Measurements from ENCODE around the gene ADGRG4.
"Not testable (repeated sequence)": the region's sequence is repeated elsewhere in the genome, so short reads cannot be mapped to it uniquely, and the experiment has no call there.

Gene ADGRG4, protein sequence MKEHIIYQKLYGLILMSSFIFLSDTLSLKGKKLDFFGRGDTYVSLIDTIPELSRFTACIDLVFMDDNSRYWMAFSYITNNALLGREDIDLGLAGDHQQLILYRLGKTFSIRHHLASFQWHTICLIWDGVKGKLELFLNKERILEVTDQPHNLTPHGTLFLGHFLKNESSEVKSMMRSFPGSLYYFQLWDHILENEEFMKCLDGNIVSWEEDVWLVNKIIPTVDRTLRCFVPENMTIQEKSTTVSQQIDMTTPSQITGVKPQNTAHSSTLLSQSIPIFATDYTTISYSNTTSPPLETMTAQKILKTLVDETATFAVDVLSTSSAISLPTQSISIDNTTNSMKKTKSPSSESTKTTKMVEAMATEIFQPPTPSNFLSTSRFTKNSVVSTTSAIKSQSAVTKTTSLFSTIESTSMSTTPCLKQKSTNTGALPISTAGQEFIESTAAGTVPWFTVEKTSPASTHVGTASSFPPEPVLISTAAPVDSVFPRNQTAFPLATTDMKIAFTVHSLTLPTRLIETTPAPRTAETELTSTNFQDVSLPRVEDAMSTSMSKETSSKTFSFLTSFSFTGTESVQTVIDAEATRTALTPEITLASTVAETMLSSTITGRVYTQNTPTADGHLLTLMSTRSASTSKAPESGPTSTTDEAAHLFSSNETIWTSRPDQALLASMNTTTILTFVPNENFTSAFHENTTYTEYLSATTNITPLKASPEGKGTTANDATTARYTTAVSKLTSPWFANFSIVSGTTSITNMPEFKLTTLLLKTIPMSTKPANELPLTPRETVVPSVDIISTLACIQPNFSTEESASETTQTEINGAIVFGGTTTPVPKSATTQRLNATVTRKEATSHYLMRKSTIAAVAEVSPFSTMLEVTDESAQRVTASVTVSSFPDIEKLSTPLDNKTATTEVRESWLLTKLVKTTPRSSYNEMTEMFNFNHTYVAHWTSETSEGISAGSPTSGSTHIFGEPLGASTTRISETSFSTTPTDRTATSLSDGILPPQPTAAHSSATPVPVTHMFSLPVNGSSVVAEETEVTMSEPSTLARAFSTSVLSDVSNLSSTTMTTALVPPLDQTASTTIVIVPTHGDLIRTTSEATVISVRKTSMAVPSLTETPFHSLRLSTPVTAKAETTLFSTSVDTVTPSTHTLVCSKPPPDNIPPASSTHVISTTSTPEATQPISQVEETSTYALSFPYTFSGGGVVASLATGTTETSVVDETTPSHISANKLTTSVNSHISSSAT (N-terminal part only)

DNA sequence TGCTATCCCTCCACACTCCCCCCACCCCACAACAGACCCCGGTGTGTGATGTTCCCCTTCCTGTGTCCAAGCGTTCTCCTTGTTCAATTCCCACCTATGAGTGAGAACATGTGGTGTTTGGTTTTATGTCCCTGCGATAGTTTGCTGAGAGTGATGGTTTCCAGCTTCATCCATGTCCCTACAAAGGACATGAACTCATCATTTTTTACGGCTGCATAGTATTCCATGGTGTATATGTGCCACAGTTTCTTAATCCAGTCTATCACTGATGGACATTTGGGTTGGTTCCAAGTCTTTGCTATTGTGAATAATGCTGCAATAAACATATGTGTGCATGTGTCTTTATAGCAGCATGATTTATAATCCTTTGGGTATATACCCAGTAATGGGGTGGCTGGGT, at the start of gene ADGRG4:
TSS of gene ADGRG4 (plus strand) at position 243 of the 400 bp plus-strand sequence. CDS start 7,815 bp downstream, outside the sequence.
- not testable (repeated sequence) for H3K4me1 Mint-ChIP-seq; H3K36me3 Mint-ChIP-seq (ENCODE audit: low read depth); H3K27me3 Mint-ChIP-seq (ENCODE audit: low read depth); H3K4me3 Mint-ChIP-seq; H3K27ac Mint-ChIP-seq
- peaks cover 15% of the 10 kb centered on the region for H3K9me3 Mint-ChIP-seq

DNA sequence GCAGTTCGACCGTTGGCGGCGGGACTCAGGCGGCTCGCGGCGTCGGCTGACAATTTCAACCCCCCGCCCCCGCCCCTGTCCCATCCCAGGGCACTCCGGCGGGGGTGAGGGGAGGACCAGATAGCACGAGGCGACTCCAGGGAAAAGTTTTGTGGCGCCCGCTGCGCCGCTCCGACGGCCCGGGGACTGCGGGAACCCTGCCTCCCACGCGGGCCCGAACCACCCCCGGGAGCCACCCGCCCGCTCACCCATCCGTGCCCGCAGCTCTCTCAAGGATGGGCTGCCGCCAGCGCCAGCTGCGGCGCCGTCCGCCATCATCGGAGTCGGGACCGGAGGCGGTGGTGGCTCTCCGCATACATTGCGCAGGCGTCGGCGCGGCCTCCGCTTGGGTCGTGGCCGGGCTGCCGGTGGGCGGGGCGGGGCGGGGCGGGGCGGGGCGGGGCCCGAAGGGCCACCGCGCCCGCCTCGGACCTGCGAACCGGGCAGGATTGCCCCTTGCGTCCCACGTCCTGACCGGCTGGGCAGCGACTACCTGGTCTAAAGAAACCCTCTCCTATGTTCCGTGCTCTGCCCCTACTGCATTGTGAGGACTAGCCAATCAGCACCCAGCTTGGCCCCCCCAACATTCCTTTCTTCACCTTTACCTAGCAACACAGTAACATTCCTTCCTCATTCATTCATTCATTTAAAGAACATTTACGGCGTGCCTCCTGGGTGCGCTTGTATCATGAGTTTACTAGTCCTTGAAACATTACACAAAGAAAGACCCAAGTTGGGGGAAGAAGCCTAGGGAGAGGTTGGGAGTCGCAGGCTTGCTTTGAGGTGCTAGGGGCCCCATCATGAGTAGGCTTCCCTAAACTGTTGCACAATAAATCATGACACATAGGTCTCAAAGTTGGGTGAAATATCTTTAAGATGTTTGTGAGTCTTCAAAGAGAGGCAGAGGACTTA, 49.4 kb upstream of the ADGRG4 start, which contains the start of gene MAP7D3:
TSS of gene MAP7D3 (minus strand) at position 360 of the 951 bp plus-strand sequence. CDS start at position 318, 42 bp downstream.
- H3K27ac Mint-ChIP-seq, result peak within 1 kb of the TSS; percentile 18 to 81 (median 22)
- H3K36me3 Mint-ChIP-seq (ENCODE audit: low read depth), result no peaks in the 10 kb centered on the region
- peak within 1 kb of the TSS; percentile 80 to 92 (median 91) for H3K4me3 Mint-ChIP-seq
- H3K4me1 Mint-ChIP-seq, result no peaks in the 10 kb centered on the region
- TF ChIP-seq, protein P1, sequence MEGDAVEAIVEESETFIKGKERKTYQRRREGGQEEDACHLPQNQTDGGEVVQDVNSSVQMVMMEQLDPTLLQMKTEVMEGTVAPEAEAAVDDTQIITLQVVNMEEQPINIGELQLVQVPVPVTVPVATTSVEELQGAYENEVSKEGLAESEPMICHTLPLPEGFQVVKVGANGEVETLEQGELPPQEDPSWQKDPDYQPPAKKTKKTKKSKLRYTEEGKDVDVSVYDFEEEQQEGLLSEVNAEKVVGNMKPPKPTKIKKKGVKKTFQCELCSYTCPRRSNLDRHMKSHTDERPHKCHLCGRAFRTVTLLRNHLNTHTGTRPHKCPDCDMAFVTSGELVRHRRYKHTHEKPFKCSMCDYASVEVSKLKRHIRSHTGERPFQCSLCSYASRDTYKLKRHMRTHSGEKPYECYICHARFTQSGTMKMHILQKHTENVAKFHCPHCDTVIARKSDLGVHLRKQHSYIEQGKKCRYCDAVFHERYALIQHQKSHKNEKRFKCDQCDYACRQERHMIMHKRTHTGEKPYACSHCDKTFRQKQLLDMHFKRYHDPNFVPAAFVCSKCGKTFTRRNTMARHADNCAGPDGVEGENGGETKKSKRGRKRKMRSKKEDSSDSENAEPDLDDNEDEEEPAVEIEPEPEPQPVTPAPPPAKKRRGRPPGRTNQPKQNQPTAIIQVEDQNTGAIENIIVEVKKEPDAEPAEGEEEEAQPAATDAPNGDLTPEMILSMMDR (IDR thresholded peaks at IDR 0.05; ENCODE audit: unreplicated experiment in 3 of 3), result no peak
- H3K9me3 Mint-ChIP-seq, result peaks cover 2% of the 10 kb centered on the region
- no peaks in the 10 kb centered on the region for H3K27me3 Mint-ChIP-seq (ENCODE audit: low read depth)

DNA sequence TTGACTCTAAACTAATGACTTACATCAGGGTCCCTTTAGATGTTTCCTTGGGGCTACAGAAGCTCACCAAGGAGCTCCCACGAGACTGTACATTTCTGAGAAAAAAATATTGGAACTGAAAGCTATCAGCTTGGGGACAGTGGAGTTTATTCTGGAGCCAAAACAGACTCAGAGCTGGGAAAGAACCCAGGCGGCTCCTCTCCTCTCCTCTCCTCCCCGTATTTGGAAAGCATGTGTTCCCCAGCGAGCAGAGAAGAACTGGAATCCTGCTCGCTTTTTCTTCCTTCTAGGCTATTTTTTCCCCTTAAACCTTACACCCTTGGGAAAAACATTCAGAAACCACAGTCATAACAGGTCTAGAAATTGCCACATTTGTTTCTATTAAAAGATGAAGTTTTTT, 45.2 kb upstream of the ADGRG4 start:
- Mint-ChIP-seq H3K4me1 (no peaks in the 10 kb centered on the region), H3K36me3 (ENCODE audit: low read depth) (no peaks in the 10 kb centered on the region), H3K4me3 (no peak overlapping the region), H3K27me3 (ENCODE audit: low read depth) (no peaks in the 10 kb centered on the region), H3K9me3 (peaks cover 5% of the 10 kb centered on the region), H3K27ac (no peak overlapping the region)
- TF ChIP-seq, protein P1 (IDR thresholded peaks at IDR 0.05; ENCODE audit: unreplicated experiment in 3 of 3), result no peak

DNA sequence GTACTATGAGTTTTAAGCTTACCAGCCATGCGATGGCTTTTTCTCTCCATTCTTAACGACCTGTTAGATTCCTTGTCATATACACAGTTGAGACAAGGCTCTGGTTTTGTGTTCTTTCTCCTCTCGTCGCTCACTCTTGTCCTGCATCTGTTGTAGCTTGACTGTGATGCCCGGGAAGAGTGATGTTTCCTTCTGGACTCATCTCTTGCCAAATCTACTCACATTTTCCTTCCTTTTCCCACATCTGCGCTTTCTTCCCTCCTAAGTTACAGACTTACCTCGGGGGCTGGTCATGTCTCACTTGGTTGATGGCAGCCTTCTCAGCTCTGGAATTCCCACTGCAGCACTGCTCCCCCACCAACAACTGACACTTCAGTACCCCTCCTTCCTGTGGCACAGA, 44.7 kb upstream of the ADGRG4 start:
- H3K36me3 Mint-ChIP-seq (ENCODE audit: low read depth), result no peaks in the 10 kb centered on the region
- TF ChIP-seq, protein P1 (IDR thresholded peaks at IDR 0.05; ENCODE audit: unreplicated experiment in 3 of 3), result no peak
- peaks cover 5% of the 10 kb centered on the region for H3K9me3 Mint-ChIP-seq
- no peaks in the 10 kb centered on the region for H3K4me1 Mint-ChIP-seq
- no peaks in the 10 kb centered on the region for H3K27me3 Mint-ChIP-seq (ENCODE audit: low read depth)
- no peak overlapping the region for H3K4me3 Mint-ChIP-seq
- H3K27ac Mint-ChIP-seq, result no peak overlapping the region

DNA sequence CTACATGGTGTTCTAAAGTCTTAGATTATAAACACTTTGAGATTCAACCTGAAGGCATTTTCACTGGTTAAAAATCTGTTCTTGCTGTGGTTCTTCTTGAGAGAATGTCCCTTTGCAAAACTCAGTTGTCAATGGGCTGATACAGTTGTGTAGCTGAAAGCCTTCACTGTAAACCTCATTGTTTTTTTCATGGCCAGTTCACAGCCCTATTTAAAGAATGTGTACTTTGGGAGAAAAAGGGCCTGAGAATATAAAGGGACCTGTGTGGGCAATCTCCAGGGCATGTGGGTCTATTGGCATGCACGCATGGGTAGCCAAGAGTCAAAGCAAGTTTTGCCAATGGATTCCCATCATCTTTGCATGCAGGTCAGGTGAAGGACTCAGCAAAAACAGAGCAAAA, 41.8 kb upstream of the ADGRG4 start:
- Mint-ChIP-seq H3K36me3 (ENCODE audit: low read depth) (no peaks in the 10 kb centered on the region), H3K4me1 (no peaks in the 10 kb centered on the region), H3K27me3 (ENCODE audit: low read depth) (no peaks in the 10 kb centered on the region), H3K4me3 (no peak overlapping the region), H3K9me3 (peaks cover 3% of the 10 kb centered on the region), H3K27ac (no peak overlapping the region)
- TF ChIP-seq, protein P1 (IDR thresholded peaks at IDR 0.05; ENCODE audit: unreplicated experiment in 3 of 3), result no peak

Measured in nephron (organoid).